ENCODE measurements around the gene LILRB2. TPM values are rescaled to one million over a fixed set of nuclear protein-coding genes. Genes with fewer than 3 reads are reported as not detected.

The LILRB2 gene
- total RNA-seq: not detected

DNA sequence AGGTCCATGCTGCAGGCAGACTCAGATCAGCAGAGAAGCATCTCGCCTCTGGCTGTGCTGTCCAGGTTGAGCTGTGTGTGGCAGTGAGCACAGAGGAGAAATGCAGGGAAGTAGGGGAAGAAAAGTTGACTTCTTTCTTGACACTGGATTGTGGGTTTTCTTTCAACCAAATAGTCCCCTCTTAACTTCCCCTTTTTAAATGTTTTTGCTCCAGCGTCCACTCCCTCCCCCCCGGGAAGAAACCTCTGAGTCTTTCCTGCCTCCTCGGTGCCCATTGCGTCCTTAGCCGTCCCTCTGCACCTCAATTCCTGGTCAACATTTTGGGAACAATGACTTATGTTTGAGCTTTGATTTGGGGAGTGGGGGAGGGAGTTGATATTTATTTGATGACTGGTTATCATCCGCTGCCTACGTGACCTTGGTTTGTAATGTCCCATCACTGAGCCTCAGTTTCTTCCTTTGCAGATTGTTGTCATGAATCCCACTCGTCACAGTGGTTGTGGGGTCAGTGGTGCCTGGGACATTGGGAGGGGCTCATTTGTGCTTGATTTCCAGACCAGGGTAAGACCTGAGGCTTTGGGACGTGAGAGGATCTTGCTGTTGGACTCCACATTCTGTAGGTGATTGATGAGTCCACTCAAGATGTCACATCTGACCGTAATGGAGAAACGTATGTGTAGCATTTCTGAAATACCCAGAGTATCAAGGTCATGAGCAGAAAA is at the start of gene LILRB2:
TSS of gene LILRB2 (minus strand) at position 104 of the 722 bp plus-strand sequence. CDS start 614 bp downstream, outside the sequence.

DNA sequence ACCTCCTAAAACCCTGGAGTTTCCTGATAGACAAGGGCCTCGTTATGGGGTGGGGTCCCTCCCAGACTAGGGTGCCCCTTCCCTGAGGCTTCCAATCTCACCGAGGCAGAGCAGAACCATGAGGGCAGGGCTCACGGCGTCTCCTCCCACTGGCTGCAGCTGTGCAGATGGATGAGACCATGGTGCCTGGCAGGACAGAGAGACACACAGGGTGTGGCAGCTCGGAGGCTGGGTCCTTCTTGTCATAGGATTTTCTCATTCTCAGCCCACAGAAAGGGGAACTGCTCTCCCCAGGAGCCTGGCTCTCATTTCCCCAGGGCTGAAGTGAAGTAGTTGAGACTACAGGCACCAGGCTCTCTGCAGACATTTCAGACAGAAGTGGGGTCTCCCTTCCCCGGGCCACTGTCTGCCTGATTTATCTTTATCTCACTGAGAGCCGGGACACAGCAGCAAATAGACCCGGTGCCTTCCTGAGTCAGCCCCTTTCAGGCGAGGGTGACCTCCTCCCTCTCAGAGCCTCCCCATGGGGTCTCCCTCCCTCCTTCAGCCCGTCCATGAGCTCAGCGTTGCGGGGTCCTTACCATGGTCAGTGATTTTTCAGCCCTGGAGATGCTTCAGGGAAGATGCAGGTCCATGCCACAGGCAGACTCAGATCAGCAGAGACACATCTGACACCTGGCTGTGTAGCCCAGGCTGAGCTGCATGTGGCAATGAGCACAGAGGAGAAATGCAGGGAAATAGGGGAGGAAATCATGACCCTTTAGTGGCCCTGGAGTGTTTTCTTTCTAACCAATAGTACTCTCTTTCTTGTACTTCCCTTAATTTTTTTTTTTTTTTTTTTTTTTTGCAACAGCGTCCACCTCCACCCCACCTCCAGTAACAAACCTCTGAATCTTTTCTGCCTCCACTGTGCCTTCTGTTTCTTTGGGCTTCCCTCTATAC is 31.8 kb upstream of the LILRB2 start, which contains the start of gene LILRA5:
TSS of gene LILRA5 (minus strand) at position 731 of the 942 bp plus-strand sequence. CDS start at position 584, 147 bp downstream.

DNA sequence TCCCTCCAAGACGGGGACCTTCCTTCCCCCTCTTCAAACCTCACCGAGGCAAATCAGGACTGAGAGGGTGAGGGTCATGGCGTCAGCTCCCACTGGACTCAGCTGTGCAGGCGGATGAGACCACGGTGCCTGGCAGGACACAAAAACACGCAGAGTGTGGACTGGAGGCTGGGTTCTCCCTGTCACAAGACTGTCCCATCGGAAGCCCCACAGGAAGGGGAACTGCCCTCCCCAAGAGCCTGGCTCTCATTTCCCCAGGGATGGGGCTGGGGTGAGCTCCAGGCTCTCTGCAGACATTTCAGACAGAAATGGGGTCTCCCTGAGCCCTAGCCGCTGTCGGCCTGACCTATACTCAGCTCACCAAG is 23.8 kb downstream of the LILRB2 start, which contains the start of gene LILRB5:
TSS of gene LILRB5 (minus strand) at position 158 of the 365 bp plus-strand sequence. CDS start at position 78, 80 bp downstream.

DNA sequence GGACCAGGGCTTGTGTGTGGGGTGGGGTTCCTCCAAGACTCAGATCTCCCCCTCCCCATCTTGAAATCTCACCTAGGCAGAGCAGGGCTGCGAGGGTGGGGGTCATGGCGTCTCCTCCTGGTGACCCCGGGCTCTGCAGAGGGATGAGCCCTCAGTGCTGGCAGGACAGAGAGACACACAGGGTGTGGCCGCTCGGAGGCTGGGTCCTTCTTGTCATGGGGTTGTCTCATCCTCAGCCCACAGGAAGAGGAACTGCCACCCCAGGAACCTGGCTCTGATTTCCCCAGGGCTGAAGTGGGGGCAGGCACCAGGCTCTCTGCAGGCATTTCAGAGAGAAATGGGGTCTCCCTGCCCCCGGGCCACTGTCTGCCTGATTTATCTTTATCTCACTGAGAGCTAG is 38.3 kb downstream of the LILRB2 start, which contains the start of gene LILRA6:
TSS of gene LILRA6 (minus strand) at position 145 of the 400 bp plus-strand sequence.

Small RNAs within 50 kb of the gene (small RNA-seq; reads per million reads assigned to genes)
- gene AC245884.12 (0 reads per million in 2 donors), gene MIR4752 (0 reads per million in 2 donors), gene RNU6-1307P (0 reads per million in 2 donors)

Other genes with a start within 250 kb of the LILRB2 start
- gene VSTM1, start 217.2 kb downstream of the LILRB2 start, total RNA-seq: not detected
- not detected for gene TARM1, start 199.7 kb downstream of the LILRB2 start, total RNA-seq
- not detected for gene OSCAR, start 180.3 kb downstream of the LILRB2 start, total RNA-seq
- gene NDUFA3, start 178.3 kb downstream of the LILRB2 start, total RNA-seq: 10 to 100 TPM in 1 of 2 donors, 1 to 10 TPM in 1; 8.6 to 11.3 TPM
- gene TFPT, start 165.5 kb downstream of the LILRB2 start, total RNA-seq: 10 to 100 TPM; 39.9 to 50.3 TPM
- 10 to 100 TPM; 32.0 to 75.6 TPM for gene PRPF31, start 165.4 kb downstream of the LILRB2 start, total RNA-seq
- gene CNOT3, start 143.3 kb downstream of the LILRB2 start, total RNA-seq: 1 to 10 TPM; 8.9 to 9.7 TPM
- gene LENG1, start 121.4 kb downstream of the LILRB2 start, total RNA-seq: 1 to 10 TPM; 5.2 to 6.3 TPM
- gene TMC4, start 108.0 kb downstream of the LILRB2 start, total RNA-seq: 1 to 10 TPM in 1 of 2 donors, not detected in 1; 1.0 TPM
- gene MBOAT7, start 91.5 kb downstream of the LILRB2 start, total RNA-seq: 10 to 100 TPM; 27.9 to 28.3 TPM
- 10 to 100 TPM; 56.4 to 87.2 TPM for gene TSEN34, start 89.8 kb downstream of the LILRB2 start, total RNA-seq
- 1,000 to 10,000 TPM in 1 of 2 donors, 100 to 1,000 TPM in 1; 794 to 1,187 TPM for gene RPS9, start 80.3 kb downstream of the LILRB2 start, total RNA-seq
- not detected for gene LILRB3, start 58.1 kb downstream of the LILRB2 start, total RNA-seq
- not detected for gene LILRA6, start 38.3 kb downstream of the LILRB2 start, total RNA-seq
- gene LILRB5, start 23.8 kb downstream of the LILRB2 start, total RNA-seq: not detected
- gene LILRA5, start 32.1 kb upstream of the LILRB2 start, total RNA-seq: not detected
- not detected for gene LILRA4, start 58.1 kb upstream of the LILRB2 start, total RNA-seq
- gene LAIR1, start 83.8 kb upstream of the LILRB2 start, total RNA-seq: not detected
- not detected for gene TTYH1, start 134.4 kb upstream of the LILRB2 start, total RNA-seq
- gene LENG8, start 168.1 kb upstream of the LILRB2 start, total RNA-seq: 10 to 100 TPM; 46.3 to 55.1 TPM
- gene LENG9, start 182.7 kb upstream of the LILRB2 start, total RNA-seq: 10 to 100 TPM; 10.7 to 16.5 TPM
- gene CDC42EP5, start 192.2 kb upstream of the LILRB2 start, total RNA-seq: 1 to 10 TPM; 4.7 to 8.6 TPM
- gene LAIR2, start 221.7 kb upstream of the LILRB2 start, total RNA-seq: not detected

All from melanocyte of skin (primary cell).